Iris pigment epithelial cell (primary cell): ENCODE results near the gene MYG1.

ENCODE experiments used
- DNase-seq: peaks from one replicate; pipeline ENCODE4 v3.0.0-alpha.2; 2011; ENCODE audit warnings: low read depth

Gene MYG1

GRCh38 chr12:53299454-53300180 lies at the start of gene MYG1:
Gene MYG1 (plus strand): TSS chr12:53299695. CDS start chr12:53299738, 43 bp downstream.
- DNase-seq, result peak; percentile 85

GRCh38 chr12:53251477-53252348 lies 47.8 kb upstream of the MYG1 start:
- peak; percentile 63 for DNase-seq

GRCh38 chr12:53252349-53252916 lies 47.1 kb upstream of the MYG1 start:
- peak; percentile 26 for DNase-seq

- no peak for DNase-seq
Observed at GRCh38 chr12:53253298-53253697, 46.2 kb upstream of the MYG1 start.

GRCh38 chr12:53254816-53255545 lies 44.5 kb upstream of the MYG1 start:
- DNase-seq, result no peak

- no peak for DNase-seq
Observed at GRCh38 chr12:53255996-53256395, 43.5 kb upstream of the MYG1 start.

- DNase-seq, result no peak
Observed at GRCh38 chr12:53258541-53259539, 40.7 kb upstream of the MYG1 start.

- DNase-seq, result no peak
Observed at GRCh38 chr12:53259891-53260290, 39.6 kb upstream of the MYG1 start.

- DNase-seq, result no peak
Observed at GRCh38 chr12:53265783-53266182, 33.7 kb upstream of the MYG1 start.

GRCh38 chr12:53267306-53267998 lies 32.0 kb upstream of the MYG1 start:
- DNase-seq, result no peak

- DNase-seq, result peak; percentile 78
Observed at GRCh38 chr12:53267999-53268629, 31.4 kb upstream of the MYG1 start, which contains the start of gene ESPL1. Gene ESPL1 (plus strand): TSS chr12:53268299. CDS start chr12:53268767, 468 bp downstream.

GRCh38 chr12:53268630-53269562 lies 30.6 kb upstream of the MYG1 start:
- DNase-seq, result no peak

- no peak for DNase-seq
Observed at GRCh38 chr12:53274445-53274844, 25.1 kb upstream of the MYG1 start.

GRCh38 chr12:53276511-53276910 lies 23.0 kb upstream of the MYG1 start:
- DNase-seq, result no peak

GRCh38 chr12:53277981-53278380 lies 21.5 kb upstream of the MYG1 start:
- no peak for DNase-seq

GRCh38 chr12:53279283-53279869 lies 20.1 kb upstream of the MYG1 start:
- DNase-seq, result no peak

- DNase-seq, result no peak
Observed at GRCh38 chr12:53279888-53280498, 19.5 kb upstream of the MYG1 start.

- DNase-seq, result no peak
Observed at GRCh38 chr12:53286448-53286847, 13.0 kb upstream of the MYG1 start.
